Neural cell (in vitro differentiated cells): Measurements from ENCODE around the gene PPM1G. TPM values are rescaled to one million over a fixed set of nuclear protein-coding genes. Genes with fewer than 3 reads are reported as not detected.

Source experiments
- H2AFZ ChIP-seq: fragments of 200-600, 300-800 bp; sonication (generic), shearing (Covaris generic); 2 replicates; pipeline ENCODE4 v1.6.0; 2014; ENCODE audit warnings: low read depth, mild to moderate bottlenecking, antibody characterized with exemption, low read length, moderate library complexity
- H3F3A ChIP-seq: fragments of 200-600 bp; shearing (Covaris generic); 2 replicates; pipeline ENCODE4 v1.6.1; 2016; ENCODE audit warnings: mild to moderate bottlenecking, moderate library complexity, mixed read lengths, antibody characterized with exemption, low read length; ENCODE audit not compliant: insufficient read depth, poor library complexity, severe bottlenecking
- H3K27ac ChIP-seq: fragments of 200-600, 300-800 bp; sonication (generic), shearing (Covaris generic); 2 replicates; pipeline ENCODE4 v1.5.1; 2014; ENCODE audit warnings: mild to moderate bottlenecking, low read length, moderate library complexity
- H3K27me3 ChIP-seq: fragments of 300-800, 200-600 bp; sonication (generic), shearing (Covaris generic); 2 replicates; pipeline ENCODE4 v1.6.0; 2014; ENCODE audit warnings: mild to moderate bottlenecking, low read depth, low read length, moderate library complexity; ENCODE audit not compliant: insufficient read depth
- H3K36me3 ChIP-seq: fragments of 300-800, 200-600 bp; sonication (generic), shearing (Covaris generic); 2 replicates; pipeline ENCODE4 v1.5.1; 2014; ENCODE audit warnings: mild to moderate bottlenecking, antibody characterized with exemption, low read length, moderate library complexity; ENCODE audit not compliant: insufficient read depth
- H3K4me2 ChIP-seq: fragments of 300-800, 200-600 bp; sonication (generic), shearing (Covaris generic); 2 replicates; pipeline ENCODE4 v1.6.0; 2014; ENCODE audit warnings: mild to moderate bottlenecking, low read length
- H3K4me3 ChIP-seq: fragments of 300-800, 200-600 bp; sonication (generic), shearing (Covaris generic); 2 replicates; pipeline ENCODE4 v1.5.1; 2014; ENCODE audit warnings: mild to moderate bottlenecking, low read length, moderate library complexity
- H3K79me2 ChIP-seq: fragments of 200-600 bp; shearing (Covaris generic); replicated peaks from 2 replicates; pipeline ENCODE4 v1.6.0; 2014; ENCODE audit warnings: mild to moderate bottlenecking, low read length, moderate library complexity; ENCODE audit not compliant: insufficient read depth
- H3K9ac ChIP-seq: fragments of 300-800, 200-600 bp; sonication (generic), shearing (Covaris generic); 2 replicates; pipeline ENCODE4 v1.6.1; 2016; ENCODE audit warnings: mild to moderate bottlenecking, low read length, mixed read lengths
- H3K9me2 ChIP-seq: fragments of 200-600 bp; shearing (Covaris generic); 2 replicates; pipeline ENCODE4 v1.6.1; 2016; ENCODE audit warnings: mild to moderate bottlenecking, low read length, mixed read lengths; ENCODE audit not compliant: insufficient read depth
- H3K9me3 ChIP-seq: fragments of 200-600, 300-800 bp; sonication (generic), shearing (Covaris generic); 2 replicates; pipeline ENCODE4 v1.6.1; 2016; ENCODE audit warnings: mild to moderate bottlenecking, mixed run types, low read length, moderate library complexity, mixed read lengths
- H4K20me1 ChIP-seq: fragments of 200-600 bp; shearing (Covaris generic); 2 replicates; pipeline ENCODE4 v1.6.1; 2016; ENCODE audit warnings: mild to moderate bottlenecking, mixed run types; ENCODE audit not compliant: insufficient read depth
- CTCF ChIP-seq: fragments of 450-650 bp; IDR thresholded peaks from 2 replicates; pipeline ENCODE4 v1.5.1; 2014; ENCODE audit warnings: antibody characterized with exemption, mild to moderate bottlenecking, moderate library complexity; ENCODE audit not compliant: poor library complexity, severe bottlenecking
- EP300 ChIP-seq: fragments of 450-650 bp; conservative IDR thresholded peaks from 2 replicates; pipeline ENCODE4 v1.6.1; 2014; ENCODE audit warnings: antibody characterized with exemption, mild to moderate bottlenecking, moderate library complexity; ENCODE audit not compliant: poor library complexity, severe bottlenecking
- EZH2 ChIP-seq: fragments of 200-600, 300-800 bp; shearing (Covaris generic), sonication (generic); IDR thresholded peaks from 2 replicates; pipeline ENCODE4 v1.6.1; 2014; ENCODE audit warnings: antibody characterized with exemption, low read length, borderline replicate concordance, mild to moderate bottlenecking; ENCODE audit not compliant: insufficient read depth, poor library complexity, severe bottlenecking
- MXI1 ChIP-seq: fragments of 450-650 bp; conservative IDR thresholded peaks from 2 replicates; pipeline ENCODE4 v1.6.1; 2014; ENCODE audit warnings: antibody characterized with exemption, mild to moderate bottlenecking; ENCODE audit not compliant: poor library complexity, severe bottlenecking
- POLR2AphosphoS5 ChIP-seq: IDR thresholded peaks from 2 replicates; pipeline ENCODE4 v1.6.1; 2012
- RAD21 ChIP-seq: fragments of 450-650 bp; conservative IDR thresholded peaks from 2 replicates; pipeline ENCODE4 v1.6.1; 2014; ENCODE audit warnings: antibody characterized with exemption, mild to moderate bottlenecking, moderate library complexity
- REST ChIP-seq: IDR thresholded peaks from 2 replicates; pipeline ENCODE4 v1.6.1; 2012; ENCODE audit warnings: borderline replicate concordance
- SMC3 ChIP-seq: fragments of 450-650 bp; conservative IDR thresholded peaks from 2 replicates; pipeline ENCODE4 v1.6.1; 2014; ENCODE audit warnings: antibody characterized with exemption, mild to moderate bottlenecking, moderate library complexity; ENCODE audit not compliant: poor library complexity
- TAF1 ChIP-seq: IDR thresholded peaks from 2 replicates; pipeline ENCODE4 v1.6.1; 2012; ENCODE audit warnings: low read depth
- polyA plus RNA-seq: library from polyadenylated mRNA; depleted of rRNA; stranded (reverse); fragments of >200 nt; gene quantifications from 2 replicates; pipeline ENCODE4 v1.2.3, GENCODE V29; 2014

Gene PPM1G
- polyA plus RNA-seq, 1 donor from 2014 or later, result 107 TPM

GRCh38 chr2:27347641-27348040 lies 61.8 kb downstream of the PPM1G start:
- H2AFZ ChIP-seq, result no peak overlapping the region
- H3K9me3 ChIP-seq, result no peaks in the 10 kb centered on the region
- no peak overlapping the region for H3K4me2 ChIP-seq
- TF ChIP-seq POLR2AphosphoS5, result no peak
- no peak for TF ChIP-seq RAD21
- TF ChIP-seq TAF1, result no peak
- no peak for TF ChIP-seq EP300
- TF ChIP-seq MXI1, result no peak
- H4K20me1 ChIP-seq, result no peaks in the 10 kb centered on the region
- peaks cover 28% of the 10 kb centered on the region for H3K79me2 ChIP-seq
- no peak overlapping the region for H3K4me3 ChIP-seq
- H3F3A ChIP-seq, result no peaks in the 10 kb centered on the region
- H3K27ac ChIP-seq, result no peak overlapping the region
- H3K9ac ChIP-seq, result no peak overlapping the region
- H3K36me3 ChIP-seq, result no peaks in the 10 kb centered on the region
- H3K9me2 ChIP-seq, result no peaks in the 10 kb centered on the region
- H3K27me3 ChIP-seq, result no peaks in the 10 kb centered on the region

GRCh38 chr2:27336173-27336572 lies 73.2 kb downstream of the PPM1G start:
- Histone ChIP-seq H3K9ac (no peak overlapping the region), H3K4me2 (no peak overlapping the region), H3K27ac (no peak overlapping the region), H3K4me3 (no peak overlapping the region), H3K79me2 (no peaks in the 10 kb centered on the region), H4K20me1 (no peaks in the 10 kb centered on the region), H3K9me2 (no peaks in the 10 kb centered on the region), H2AFZ (no peak overlapping the region), H3K9me3 (no peaks in the 10 kb centered on the region), H3K27me3 (no peaks in the 10 kb centered on the region), H3K36me3 (no peaks in the 10 kb centered on the region), H3F3A (no peaks in the 10 kb centered on the region)
- TF ChIP-seq EP300 (no peak), MXI1 (no peak), REST (no peak), CTCF (no peak), RAD21 (no peak), SMC3 (no peak)

DNA sequence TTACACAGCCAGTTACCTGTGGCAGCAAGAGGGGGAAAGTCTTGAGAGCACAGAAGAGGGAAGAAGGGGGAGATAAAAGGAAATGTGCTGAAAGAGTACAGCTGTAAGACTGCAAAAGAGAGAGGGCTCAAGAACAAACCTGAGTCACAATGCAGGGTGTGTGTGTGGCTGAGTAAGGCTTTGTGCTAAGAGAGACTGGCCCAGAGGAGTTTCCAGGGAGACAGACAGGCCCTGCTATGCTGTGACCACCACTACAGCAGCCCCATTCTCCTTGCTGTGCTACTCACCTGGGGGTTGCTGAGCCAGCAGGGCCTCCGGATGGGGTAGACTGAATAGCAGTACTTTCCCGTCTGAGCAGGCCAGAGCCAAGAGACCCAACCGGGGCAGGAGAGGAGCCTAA lies 74.1 kb downstream of the PPM1G start:
- no peaks in the 10 kb centered on the region for H3K79me2 ChIP-seq
- H3K9me3 ChIP-seq, result no peaks in the 10 kb centered on the region
- no peaks in the 10 kb centered on the region for H3K27me3 ChIP-seq
- H2AFZ ChIP-seq, result no peak overlapping the region
- no peak overlapping the region for H3K4me2 ChIP-seq
- H4K20me1 ChIP-seq, result no peaks in the 10 kb centered on the region
- no peak overlapping the region for H3K27ac ChIP-seq
- H3K36me3 ChIP-seq, result no peaks in the 10 kb centered on the region
- no peaks in the 10 kb centered on the region for H3F3A ChIP-seq
- H3K9me2 ChIP-seq, result no peaks in the 10 kb centered on the region
- no peak overlapping the region for H3K4me3 ChIP-seq
- H3K9ac ChIP-seq, result no peak overlapping the region
- TF ChIP-seq MXI1 (no peak), EP300 (no peak), REST (no peak), SMC3 (no peak), TAF1 (no peak), CTCF (no peak), POLR2AphosphoS5 (no peak), RAD21 (no peak), EZH2 (no peak)
